Ascending aorta (tissue), 2 donors: ENCODE results near the gene PDE10A. TPM values are rescaled to one million over a fixed set of nuclear protein-coding genes. Genes with fewer than 3 reads are reported as not detected.

Experiments used
- DNase-seq, 2 donors: peaks; one replicate each; pipeline ENCODE4 v3.0.0-alpha.2; 2019; ENCODE audit warnings: low spot score in 2 of 2
- H3K27ac ChIP-seq, 2 donors: fragments of 200-600 bp; sonication (generic); one replicate each; pipeline ENCODE4 v1.5.1; 2016 to 2017; ENCODE audit warnings: mild to moderate bottlenecking in 1 of 2
- H3K27me3 ChIP-seq: fragments of 200-600 bp; sonication (generic); one replicate; pipeline ENCODE4 v1.5.1; 2017
- H3K36me3 ChIP-seq, 2 donors: fragments of 200-600 bp; sonication (generic); one replicate each; pipeline ENCODE4 v1.5.1; 2016
- H3K4me1 ChIP-seq, 2 donors: fragments of 200-600 bp; sonication (generic); one replicate each; pipeline ENCODE4 v1.5.1; 2016 to 2017; ENCODE audit warnings: mild to moderate bottlenecking in 1 of 2
- H3K4me3 ChIP-seq, 2 donors: fragments of 200-600 bp; sonication (generic); one replicate each; pipeline ENCODE4 v1.5.1; 2016 to 2017; ENCODE audit warnings: mild to moderate bottlenecking in 1 of 2
- H3K9me3 ChIP-seq, 2 donors: fragments of 200-600 bp; sonication (generic); one replicate each; pipeline ENCODE4 v1.5.1; 2016
- CTCF ChIP-seq, 3 experiments: fragments of 200-600 bp in 2 of 3; fragments of 450-650 bp in 1 of 3; sonication (generic) in 2 of 3; IDR thresholded peaks; one replicate each; pipeline ENCODE4 v1.5.1; 2016 to 2019; ENCODE audit warnings: antibody characterized with exemption in 3 of 3, mild to moderate bottlenecking in 1 of 3, moderate library complexity in 1 of 3
- intact Hi-C: fragments of 100-400 bp; cut with DNase I; formaldehyde crosslinking; loops from one replicate; pipeline ENCODE4 v1.15.1; 2023
- total RNA-seq: library from RNA; depleted of rRNA; stranded (reverse); fragments of >200 nt; gene quantifications from one replicate; pipeline ENCODE4 v1.1.0, GENCODE V29; 2016

Gene PDE10A
- total RNA-seq, result 2.0 TPM

- H3K9me3 ChIP-seq, result no peaks in the 10 kb centered on the region
- peak within 1 kb of the TSS in 1 of 2 donors; percentile 39 for H3K27ac ChIP-seq
- DNase-seq, result no peak
- peaks cover 9% of the 10 kb centered on the region for H3K27me3 ChIP-seq
- no peak for TF ChIP-seq CTCF (IDR thresholded peaks at IDR 0.05)
- H3K36me3 ChIP-seq, result no peaks in the 10 kb centered on the region
- intact Hi-C loops, result loop anchor here (5.0 kb wide), 1 partner anchor 54 kb away; no protein-coding TSS in a partner anchor
- peak within 1 kb of the TSS; percentile 69 to 87 for H3K4me3 ChIP-seq
- H3K4me1 ChIP-seq, result peaks cover 23% of the 10 kb centered on the region in 2 donors
Observed at GRCh38 chr6:165662749-165663376, at the start of gene PDE10A. PDE10A (minus strand) TSS chr6:165663241; CDS start chr6:165662811, 430 bp downstream.

GRCh38 chr6:165708985-165709576 lies 46.0 kb upstream of the PDE10A start:
- no peak overlapping the region for H3K27ac ChIP-seq
- H3K27me3 ChIP-seq, result no peaks in the 10 kb centered on the region
- no peaks in the 10 kb centered on the region for H3K4me1 ChIP-seq
- H3K4me3 ChIP-seq, result no peak overlapping the region
- no peaks in the 10 kb centered on the region for H3K36me3 ChIP-seq
- DNase-seq, result peak in 1 of 2 donors; percentile 42
- intact Hi-C loops, result no loop called here
- H3K9me3 ChIP-seq, result no peaks in the 10 kb centered on the region
- no peak for TF ChIP-seq CTCF (IDR thresholded peaks at IDR 0.05)

- TF ChIP-seq CTCF (IDR thresholded peaks at IDR 0.05), result no peak
- intact Hi-C loops, result no loop called here
- H3K4me1 ChIP-seq, result no peaks in the 10 kb centered on the region
- H3K4me3 ChIP-seq, result no peak overlapping the region
- DNase-seq, result peak in 1 of 2 donors; percentile 49
- H3K27me3 ChIP-seq, result no peaks in the 10 kb centered on the region
- H3K9me3 ChIP-seq, result no peaks in the 10 kb centered on the region
- H3K36me3 ChIP-seq, result no peaks in the 10 kb centered on the region
- no peak overlapping the region for H3K27ac ChIP-seq
Observed at GRCh38 chr6:165707067-165707853, 44.2 kb upstream of the PDE10A start.

GRCh38 chr6:165705941-165706340 lies 42.9 kb upstream of the PDE10A start:
- DNase-seq, result no peak
- H3K4me1 ChIP-seq, result peaks cover 0 to 4% of the 10 kb centered on the region in 2 donors
- H3K27me3 ChIP-seq, result no peaks in the 10 kb centered on the region
- H3K9me3 ChIP-seq, result no peaks in the 10 kb centered on the region
- no peaks in the 10 kb centered on the region for H3K36me3 ChIP-seq
- intact Hi-C loops, result no loop called here
- no peak overlapping the region for H3K27ac ChIP-seq
- no peak overlapping the region for H3K4me3 ChIP-seq
- TF ChIP-seq CTCF (IDR thresholded peaks at IDR 0.05), result no peak

GRCh38 chr6:165704045-165704748 lies 41.2 kb upstream of the PDE10A start:
- no peaks in the 10 kb centered on the region for H3K27me3 ChIP-seq
- no peaks in the 10 kb centered on the region for H3K36me3 ChIP-seq
- H3K9me3 ChIP-seq, result no peaks in the 10 kb centered on the region
- no peak for TF ChIP-seq CTCF (IDR thresholded peaks at IDR 0.05)
- intact Hi-C loops, result no loop called here
- H3K27ac ChIP-seq, result no peak overlapping the region
- no peak for DNase-seq
- H3K4me3 ChIP-seq, result peak overlapping the region in 1 of 2 donors; percentile 41
- H3K4me1 ChIP-seq, result peaks cover 0 to 4% of the 10 kb centered on the region in 2 donors
